HG02588 (cell line): Measurements from ENCODE around the gene FRMD4A.
"Not testable (repeated sequence)": the region's sequence is repeated elsewhere in the genome, so short reads cannot be mapped to it uniquely, and the experiment has no call there.

ENCODE experiments used
- ATAC-seq: cut with Tn5 transposase; IDR thresholded peaks from one replicate; pipeline ENCODE4 v1.9.1; 2021; ENCODE audit warnings: mild to moderate bottlenecking, moderate library complexity; ENCODE audit not compliant: unreplicated experiment

Gene FRMD4A

GRCh38 chr10:13865758-13866491 is 464.8 kb downstream of the FRMD4A start:
- no peak for ATAC-seq

- not testable (repeated sequence) for ATAC-seq
These were observed 465.5 kb downstream of the FRMD4A start for GRCh38 chr10:13865220-13865619.

- ATAC-seq = no peak
These were observed 468.0 kb downstream of the FRMD4A start for GRCh38 chr10:13862546-13863233.

- no peak for ATAC-seq
These were observed 469.8 kb downstream of the FRMD4A start for GRCh38 chr10:13860886-13861285.

- ATAC-seq = no peak
These were observed 470.6 kb downstream of the FRMD4A start for GRCh38 chr10:13859979-13860654.

GRCh38 chr10:13858709-13859108 is 472.0 kb downstream of the FRMD4A start:
- no peak for ATAC-seq

- no peak for ATAC-seq
These were observed 473.3 kb downstream of the FRMD4A start for GRCh38 chr10:13857451-13857850.

GRCh38 chr10:13853854-13854253 is 476.9 kb downstream of the FRMD4A start:
- ATAC-seq = no peak

- ATAC-seq = no peak
These were observed 477.9 kb downstream of the FRMD4A start for GRCh38 chr10:13852872-13853271.

GRCh38 chr10:13851906-13852305 is 478.8 kb downstream of the FRMD4A start:
- ATAC-seq = no peak

- no peak for ATAC-seq
These were observed 481.9 kb downstream of the FRMD4A start for GRCh38 chr10:13848520-13849445.

GRCh38 chr10:13847201-13847631 is 483.5 kb downstream of the FRMD4A start:
- ATAC-seq = no peak

GRCh38 chr10:13845897-13846296 is 484.8 kb downstream of the FRMD4A start:
- no peak for ATAC-seq

GRCh38 chr10:13844651-13845050 is 486.1 kb downstream of the FRMD4A start:
- ATAC-seq = no peak

- no peak for ATAC-seq
These were observed 488.6 kb downstream of the FRMD4A start for GRCh38 chr10:13842117-13842516.

- ATAC-seq = no peak
These were observed 490.7 kb downstream of the FRMD4A start for GRCh38 chr10:13840036-13840435.

GRCh38 chr10:13839430-13839990 is 491.2 kb downstream of the FRMD4A start:
- ATAC-seq = no peak

- ATAC-seq = no peak
These were observed 491.7 kb downstream of the FRMD4A start for GRCh38 chr10:13839030-13839429.

GRCh38 chr10:13837966-13838365 is 492.8 kb downstream of the FRMD4A start:
- no peak for ATAC-seq

GRCh38 chr10:13834581-13835286 is 496.0 kb downstream of the FRMD4A start:
- no peak for ATAC-seq
